Measurements from ENCODE around the gene CEACAM21.

Gene CEACAM21

GRCh38 chr19:41617941-41618730 lies 42.2 kb downstream of the CEACAM21 start:
- Histone ChIP-seq H4K20me1 (ENCODE audit: insufficient read depth, low read length) (peaks cover 8% of the 10 kb centered on the region), H3K27ac (ENCODE audit: low read length) (no peak overlapping the region), H3K27me3 (ENCODE audit: low read depth, low read length) (0 out of 2 replicates have a peak, but pooled peaks cover 3% of the 10 kb centered on the region), H3K4me1 (ENCODE audit: low read length) (no peaks in the 10 kb centered on the region), H3K9me3 (ENCODE audit: insufficient read depth, low read length) (no peaks in the 10 kb centered on the region), H3K4me2 (ENCODE audit: low read length) (no peak overlapping the region), H3K79me2 (ENCODE audit: low read length) (no peaks in the 10 kb centered on the region), H3K4me3 (ENCODE audit: low read length) (no peak overlapping the region), H3K9ac (ENCODE audit: low read length) (no peak overlapping the region), H2AFZ (ENCODE audit: low read depth, low read length) (no peak overlapping the region), H3K36me3 (replicated peaks; ENCODE audit: low read depth, low read length) (no peaks in the 10 kb centered on the region)
- TF ChIP-seq EZH2phosphoT487 (IDR thresholded peaks at IDR 0.05; ENCODE audit: low read depth) (no peak), CTCF (IDR thresholded peaks at IDR 0.05; ENCODE audit: low read depth, low read length) (no peak)

- H2AFZ ChIP-seq (ENCODE audit: low read depth, low read length) = no peak overlapping the region
- no peaks in the 10 kb centered on the region for H3K79me2 ChIP-seq (ENCODE audit: low read length)
- no peaks in the 10 kb centered on the region for H3K36me3 ChIP-seq (replicated peaks; ENCODE audit: low read depth, low read length)
- no peaks in the 10 kb centered on the region for H3K4me1 ChIP-seq (ENCODE audit: low read length)
- H3K4me2 ChIP-seq (ENCODE audit: low read length) = no peak overlapping the region
- H3K9ac ChIP-seq (ENCODE audit: low read length) = no peak overlapping the region
- H3K27me3 ChIP-seq (ENCODE audit: low read depth, low read length) = peaks cover 7% of the 10 kb centered on the region
- H3K9me3 ChIP-seq (ENCODE audit: insufficient read depth, low read length) = no peaks in the 10 kb centered on the region
- H3K27ac ChIP-seq (ENCODE audit: low read length) = no peak overlapping the region
- TF ChIP-seq EZH2phosphoT487 (IDR thresholded peaks at IDR 0.05; ENCODE audit: low read depth) (no peak), CTCF (IDR thresholded peaks at IDR 0.05; ENCODE audit: low read depth, low read length) (no peak)
- no peak overlapping the region for H3K4me3 ChIP-seq (ENCODE audit: low read length)
- H4K20me1 ChIP-seq (ENCODE audit: insufficient read depth, low read length) = peaks cover 8% of the 10 kb centered on the region
Observed at GRCh38 chr19:41619018-41619556, 43.1 kb downstream of the CEACAM21 start.

- no peak overlapping the region for H3K4me2 ChIP-seq (ENCODE audit: low read length)
- no peak overlapping the region for H2AFZ ChIP-seq (ENCODE audit: low read depth, low read length)
- H3K27ac ChIP-seq (ENCODE audit: low read length) = no peak overlapping the region
Observed at GRCh38 chr19:41620171-41620570, 44.2 kb downstream of the CEACAM21 start.

More at GRCh38 chr19:41620171-41620570, 44.2 kb downstream of the CEACAM21 start:
- no peak overlapping the region for H3K4me3 ChIP-seq (ENCODE audit: low read length)
- no peaks in the 10 kb centered on the region for H3K79me2 ChIP-seq (ENCODE audit: low read length)
- no peaks in the 10 kb centered on the region for H3K9me3 ChIP-seq (ENCODE audit: insufficient read depth, low read length)
- H4K20me1 ChIP-seq (ENCODE audit: insufficient read depth, low read length) = peaks cover 8% of the 10 kb centered on the region
- no peak overlapping the region for H3K9ac ChIP-seq (ENCODE audit: low read length)
- TF ChIP-seq EZH2phosphoT487 (IDR thresholded peaks at IDR 0.05; ENCODE audit: low read depth) (no peak), CTCF (IDR thresholded peaks at IDR 0.05; ENCODE audit: low read depth, low read length) (no peak)
- H3K36me3 ChIP-seq (replicated peaks; ENCODE audit: low read depth, low read length) = no peaks in the 10 kb centered on the region
- H3K27me3 ChIP-seq (ENCODE audit: low read depth, low read length) = peaks cover 17% of the 10 kb centered on the region
- no peaks in the 10 kb centered on the region for H3K4me1 ChIP-seq (ENCODE audit: low read length)
